Activated CD4-positive, CD25-positive, alpha-beta regulatory T cell (primary cell): ENCODE results near the gene CRAMP1.
"Not testable (repeated sequence)": the region's sequence is repeated elsewhere in the genome, so short reads cannot be mapped to it uniquely, and the experiment has no call there.

Experiments used
- DNase-seq, 4 experiments: peaks; one replicate each; lab custom pipeline; 2025; lab: John Stamatoyannopoulos, UW

Gene CRAMP1

GRCh38 chr16:1710811-1711507 lies 98.8 kb downstream of the CRAMP1 start:
- no peak for DNase-seq

GRCh38 chr16:1712791-1713261 lies 100.7 kb downstream of the CRAMP1 start:
- no peak for DNase-seq

DNA sequence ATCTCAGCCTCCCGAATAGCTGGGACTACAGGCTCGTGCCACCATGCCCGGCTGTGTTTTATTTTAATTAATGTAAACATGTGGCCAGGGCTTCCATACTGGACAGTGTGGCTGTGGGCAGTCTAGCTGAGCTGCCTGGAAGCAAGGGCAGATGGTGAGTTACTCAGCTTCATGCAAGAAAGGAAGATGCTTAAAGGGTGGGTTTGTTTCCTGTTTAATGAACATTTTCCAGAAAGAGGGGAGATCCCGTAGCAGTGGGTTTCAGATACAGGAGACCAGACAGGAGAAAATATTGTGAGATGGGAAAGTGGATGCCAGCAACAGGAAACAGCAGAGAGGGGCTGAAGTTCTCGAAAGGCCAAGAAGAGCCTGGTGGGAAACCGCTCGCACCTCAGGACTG lies 101.2 kb downstream of the CRAMP1 start:
- no peak for DNase-seq

DNA sequence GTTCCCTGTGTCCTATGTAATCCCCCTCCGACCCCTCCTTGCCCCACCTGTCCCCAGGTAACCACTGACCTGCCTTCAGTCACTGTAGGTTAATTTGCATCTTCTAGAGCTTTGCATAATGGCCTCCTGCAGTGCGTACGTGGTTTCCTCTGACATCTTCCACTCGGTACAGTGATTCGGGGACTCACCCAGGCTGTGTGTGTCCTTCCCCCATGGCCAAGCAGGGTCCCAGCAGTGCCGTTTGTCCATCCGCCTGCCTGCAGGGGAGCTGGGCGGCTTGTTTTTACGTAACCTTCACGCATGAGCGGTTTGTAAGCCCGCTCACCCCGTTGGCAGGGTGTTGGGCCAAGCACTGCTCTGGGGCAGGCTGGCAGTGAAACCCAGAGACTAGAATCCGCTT lies 101.8 kb downstream of the CRAMP1 start:
- no peak for DNase-seq

DNA sequence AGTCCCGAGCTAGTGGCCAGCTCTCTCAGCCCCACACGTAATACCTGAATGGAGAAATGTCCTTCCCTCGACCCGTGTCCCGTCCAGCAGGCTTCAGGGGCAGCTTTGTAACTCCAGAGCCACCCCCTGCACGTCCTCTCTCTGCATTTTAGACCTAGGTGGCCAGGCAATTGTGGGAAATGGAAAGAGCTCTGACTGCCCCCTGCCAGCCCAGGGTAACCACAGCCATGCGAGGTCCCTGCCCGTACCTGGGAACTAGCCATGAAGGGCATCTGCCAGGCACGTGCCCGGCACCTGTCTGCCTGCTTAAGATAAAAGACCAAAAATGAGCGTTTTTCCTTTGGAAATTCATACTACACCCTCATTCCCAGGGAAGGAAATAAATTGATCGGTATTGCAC lies 103.1 kb downstream of the CRAMP1 start:
- DNase-seq, result no peak

- not testable (repeated sequence) for DNase-seq
These were observed 106.1 kb downstream of the CRAMP1 start for GRCh38 chr16:1718236-1718635.

DNA sequence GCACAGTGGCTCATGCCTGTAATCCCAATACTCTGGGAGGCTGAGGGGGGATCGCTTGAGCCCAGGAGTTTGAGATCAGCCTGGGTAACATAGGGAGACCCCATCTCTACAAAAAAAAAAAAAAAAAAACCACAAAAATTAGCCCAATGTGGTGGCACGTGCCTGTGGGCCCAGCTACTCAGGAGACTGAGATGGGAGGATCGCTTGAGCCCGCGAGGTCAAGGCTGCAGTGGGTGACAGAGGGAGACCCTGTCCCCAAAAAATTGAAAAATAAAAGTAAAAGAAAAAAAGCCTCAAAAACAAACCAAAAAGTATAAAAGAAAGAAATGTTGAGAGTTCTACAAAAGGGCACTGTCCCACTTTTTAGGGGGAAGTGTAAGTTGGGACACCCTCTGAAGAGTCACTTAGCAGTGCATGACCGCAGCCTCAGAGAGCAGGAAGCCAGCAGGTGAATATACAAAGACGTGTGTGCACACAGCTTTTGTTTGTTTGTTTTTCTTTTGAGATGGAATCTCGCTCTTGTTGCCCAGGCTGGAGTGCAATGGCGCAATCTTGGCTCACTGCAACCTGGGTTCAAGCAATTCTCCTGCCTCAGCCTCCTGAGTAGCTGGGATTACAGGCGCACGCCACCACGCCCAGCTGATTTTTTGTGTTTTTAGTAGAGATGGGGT lies 107.5 kb downstream of the CRAMP1 start:
- not testable (repeated sequence) for DNase-seq

- DNase-seq, result no peak
These were observed 109.2 kb downstream of the CRAMP1 start for GRCh38 chr16:1721372-1721771.

DNA sequence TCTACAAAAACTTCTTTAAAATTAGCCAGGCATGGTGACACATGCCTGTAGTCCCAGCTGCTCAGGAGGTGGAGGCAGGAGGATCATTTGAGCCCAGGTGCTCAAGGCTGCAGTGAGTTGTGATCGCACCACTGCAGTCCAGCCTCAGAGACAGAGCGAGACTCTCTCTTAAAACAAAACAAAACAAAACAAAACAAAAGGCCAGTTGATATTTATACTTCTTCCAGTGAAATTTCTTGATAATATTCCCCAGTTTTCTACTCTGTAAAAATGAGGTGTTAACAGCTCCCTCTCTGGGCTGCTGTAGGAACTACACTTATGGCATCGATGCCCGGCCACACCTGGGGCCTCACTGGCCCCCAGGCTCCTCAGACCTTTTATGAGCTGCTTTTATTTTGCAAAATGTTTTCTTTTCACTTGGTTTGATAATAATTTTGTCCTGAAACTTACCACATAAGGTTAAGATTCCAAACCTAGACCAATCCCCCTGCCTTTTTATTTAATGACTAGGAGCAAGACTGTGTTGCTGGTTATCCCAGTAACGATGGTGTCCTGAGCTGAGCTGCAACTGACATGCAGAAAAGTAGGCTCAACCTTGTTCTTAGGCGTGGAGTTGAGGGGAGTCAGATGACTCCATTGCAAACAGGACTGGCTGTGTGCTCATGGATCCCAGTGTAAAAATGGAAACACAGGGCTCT lies 111.4 kb downstream of the CRAMP1 start:
- DNase-seq, result peak in 1 of 4 experiments; percentile 5

- DNase-seq, result no peak
These were observed 112.3 kb downstream of the CRAMP1 start for GRCh38 chr16:1724491-1724890.

- DNase-seq, result no peak
These were observed 114.7 kb downstream of the CRAMP1 start for GRCh38 chr16:1726661-1727502.
